SKM-1 (cell line): ENCODE data around the gene WDFY2.
"Not testable (repeated sequence)": the region's sequence is repeated elsewhere in the genome, so short reads cannot be mapped to it uniquely, and the experiment has no call there.

Experiments
- DNase-seq: peaks from one replicate; lab custom pipeline; 2025; ENCODE audit not compliant: unreplicated experiment; lab: John Stamatoyannopoulos, UW

Gene WDFY2

GRCh38 chr13:51663973-51664957 lies 80.0 kb downstream of the WDFY2 start:
- no peak for DNase-seq

GRCh38 chr13:51665456-51665855 lies 81.2 kb downstream of the WDFY2 start:
- no peak for DNase-seq

- DNase-seq = no peak
Observed at GRCh38 chr13:51666374-51666773, 82.1 kb downstream of the WDFY2 start.

- DNase-seq = no peak
Observed at GRCh38 chr13:51666839-51667238, 82.6 kb downstream of the WDFY2 start.

GRCh38 chr13:51668580-51669195 lies 84.4 kb downstream of the WDFY2 start:
- no peak for DNase-seq

- no peak for DNase-seq
Observed at GRCh38 chr13:51673165-51673564, 88.9 kb downstream of the WDFY2 start.

- DNase-seq = no peak
Observed at GRCh38 chr13:51674276-51674675, 90.0 kb downstream of the WDFY2 start.

GRCh38 chr13:51675385-51675784 lies 91.1 kb downstream of the WDFY2 start:
- no peak for DNase-seq

- DNase-seq = no peak
Observed at GRCh38 chr13:51675877-51676276, 91.6 kb downstream of the WDFY2 start.

GRCh38 chr13:51676739-51677138 lies 92.5 kb downstream of the WDFY2 start:
- no peak for DNase-seq

- no peak for DNase-seq
Observed at GRCh38 chr13:51678420-51678819, 94.2 kb downstream of the WDFY2 start.

- no peak for DNase-seq
Observed at GRCh38 chr13:51679616-51680015, 95.4 kb downstream of the WDFY2 start.

- DNase-seq = no peak
Observed at GRCh38 chr13:51681037-51681678, 96.9 kb downstream of the WDFY2 start.

GRCh38 chr13:51682686-51683085 lies 98.4 kb downstream of the WDFY2 start:
- DNase-seq = no peak

GRCh38 chr13:51683597-51683996 lies 99.3 kb downstream of the WDFY2 start:
- DNase-seq = no peak

- no peak for DNase-seq
Observed at GRCh38 chr13:51684076-51684475, 99.8 kb downstream of the WDFY2 start.

GRCh38 chr13:51687947-51688714 lies 103.9 kb downstream of the WDFY2 start:
- DNase-seq = no peak

- no peak for DNase-seq
Observed at GRCh38 chr13:51688937-51689662, 104.8 kb downstream of the WDFY2 start.

- DNase-seq = no peak
Observed at GRCh38 chr13:51689663-51689996, 105.4 kb downstream of the WDFY2 start.

- DNase-seq = not testable (repeated sequence)
Observed at GRCh38 chr13:51695677-51696076, 111.4 kb downstream of the WDFY2 start.
